Stimulated activated naive CD4-positive, alpha-beta T cell treated with Interleukin-2 at 50 U/mL for 16 hours (primary cell): ENCODE data around the gene MED31.
A peak's percentile ranks its signal among the peaks of the same experiment; 100 is the strongest.
"Not testable (repeated sequence)": the region's sequence is repeated elsewhere in the genome, so short reads cannot be mapped to it uniquely, and the experiment has no call there.

Experiments used
- DNase-seq: peaks from one replicate; lab custom pipeline; 2025; lab: John Stamatoyannopoulos, UW

MED31 gene

GRCh38 chr17:6655732-6656361 lies 4.4 kb upstream of the MED31 start:
- DNase-seq: not testable (repeated sequence)

DNA sequence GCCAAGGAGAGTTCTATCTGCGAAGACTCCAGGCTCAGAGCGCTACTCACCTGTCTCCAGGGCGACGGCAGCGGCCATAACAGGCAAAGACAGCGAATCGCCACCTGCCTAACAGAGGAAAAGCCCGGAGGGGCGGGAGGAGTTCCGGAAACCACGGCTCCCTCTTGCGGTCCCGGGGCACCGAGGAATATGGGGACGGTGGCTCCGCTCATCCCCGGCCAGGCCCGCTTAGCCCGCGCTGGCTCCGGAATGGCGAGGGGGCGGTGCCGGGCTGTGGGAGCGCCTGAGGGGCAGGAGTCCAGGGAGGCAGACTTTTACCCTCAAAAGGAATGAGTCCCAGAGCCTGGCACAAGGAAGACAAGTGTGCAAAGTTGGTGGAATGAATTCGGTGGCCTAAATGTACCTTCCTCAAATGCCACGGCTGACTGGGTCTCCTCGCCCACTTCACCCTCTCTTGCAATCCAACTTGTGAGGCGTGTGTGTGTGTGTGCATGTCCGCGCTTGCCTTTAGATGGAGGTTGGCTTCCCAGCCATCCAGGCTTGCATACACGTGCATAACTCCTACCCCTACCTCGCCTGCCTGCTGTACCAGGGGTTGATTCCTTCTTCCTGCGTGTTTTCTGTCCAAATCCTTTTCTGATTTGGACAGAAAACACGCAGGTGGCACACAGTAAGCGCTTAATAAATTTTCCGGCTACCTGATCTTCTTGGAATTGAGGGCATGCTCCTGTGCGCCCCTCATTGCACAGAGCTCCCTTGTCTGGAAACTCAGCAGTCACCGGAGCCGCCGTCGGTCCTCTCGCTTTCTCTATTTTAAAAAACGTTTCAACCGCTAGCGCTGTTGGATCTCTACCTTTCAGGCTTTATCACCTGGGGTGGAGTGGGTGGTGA lies 3.7 kb upstream of the MED31 start:
- DNase-seq: no peak

DNA sequence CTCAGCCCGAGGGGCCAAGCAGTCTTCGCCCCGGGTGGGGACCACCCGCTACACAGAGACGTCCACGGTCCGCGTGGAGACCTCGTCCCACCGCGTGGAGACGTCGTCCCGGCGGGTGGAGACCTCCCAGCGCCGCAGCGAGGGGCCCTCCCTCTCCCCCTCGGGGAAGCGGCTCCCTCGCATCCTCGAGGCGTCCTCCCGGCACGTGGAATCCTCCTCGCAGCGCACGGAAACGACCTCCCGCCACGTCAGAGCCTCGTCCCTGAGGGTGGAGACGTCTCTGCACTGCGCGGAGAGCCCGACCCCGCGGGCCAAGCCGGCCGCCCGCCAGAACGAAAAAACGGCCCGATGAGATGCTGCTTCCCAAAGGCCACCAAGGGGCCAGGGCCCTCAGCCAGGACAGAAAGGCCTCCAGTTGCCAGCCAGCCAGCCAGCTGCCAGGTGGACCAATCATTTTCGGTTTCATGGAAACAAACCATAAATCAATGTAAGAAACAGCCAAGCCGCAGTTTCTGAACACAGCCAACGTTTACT lies 581 bp upstream of the MED31 start:
- DNase-seq: no peak

GRCh38 chr17:6648181-6648580 lies 3.2 kb downstream of the MED31 start:
- no peak for DNase-seq

- no peak for DNase-seq
Observed at GRCh38 chr17:6643451-6644125, 7.8 kb downstream of the MED31 start.

- no peak for DNase-seq
Observed at GRCh38 chr17:6642592-6642991, 8.8 kb downstream of the MED31 start.

- DNase-seq: no peak
Observed at GRCh38 chr17:6641247-6641863, 10.1 kb downstream of the MED31 start.

GRCh38 chr17:6640536-6641246 lies 10.7 kb downstream of the MED31 start, which contains the start of the genes KIAA0753 and TXNDC17:
Gene KIAA0753 (minus strand): TSS chr17:6640711. CDS start chr17:6635103, 5,608 bp downstream.
Gene TXNDC17 (plus strand): TSS chr17:6641060. CDS start chr17:6641083, 23 bp downstream.
- peak; percentile 89 for DNase-seq

DNA sequence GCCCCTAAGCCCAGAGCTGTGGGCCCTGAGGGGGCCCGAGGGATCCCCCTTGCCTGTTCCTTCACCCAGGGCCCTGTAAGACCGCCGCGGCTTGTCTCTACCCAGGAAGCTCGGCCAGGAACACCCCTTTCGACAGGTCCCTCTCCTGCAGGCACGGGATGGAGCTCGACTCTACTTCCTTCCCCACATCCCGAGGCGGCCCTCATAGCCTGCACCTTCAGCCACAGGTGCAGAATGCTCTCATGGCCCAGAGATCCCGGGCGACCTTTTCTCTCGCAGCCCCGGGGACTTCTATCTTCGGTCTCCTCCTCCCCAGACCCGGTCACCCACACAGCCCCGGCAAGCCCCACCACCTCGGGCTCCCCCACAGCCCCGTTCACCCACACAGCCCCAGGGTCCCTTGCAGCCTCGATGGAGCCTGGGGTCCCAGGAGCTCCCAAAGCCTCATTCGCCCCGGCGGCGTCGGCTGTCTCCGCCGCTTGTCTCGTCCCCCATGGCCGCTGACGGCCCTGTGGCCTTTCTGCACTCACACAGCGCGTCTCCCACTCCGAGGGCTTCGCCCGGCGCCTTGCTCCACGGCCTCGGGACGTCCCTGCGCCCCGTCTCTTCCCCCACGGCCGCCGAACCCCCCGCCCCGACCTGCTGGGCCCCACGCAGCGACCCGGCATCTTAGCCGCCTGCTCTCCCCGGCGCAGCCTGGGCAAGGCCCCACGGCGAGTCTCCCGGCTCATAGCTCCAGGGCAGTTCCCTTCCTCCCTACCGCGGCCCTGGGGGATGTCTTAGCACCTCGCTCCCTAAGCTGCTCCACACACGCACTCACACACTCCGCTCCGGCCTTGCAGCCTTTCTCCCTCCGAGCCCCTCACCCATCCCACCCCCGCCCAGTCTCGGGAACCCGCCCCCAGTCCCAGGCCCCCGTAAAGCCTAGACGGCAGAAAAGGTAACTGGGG lies 11.5 kb downstream of the MED31 start:
- peak; percentile 42 for DNase-seq

DNA sequence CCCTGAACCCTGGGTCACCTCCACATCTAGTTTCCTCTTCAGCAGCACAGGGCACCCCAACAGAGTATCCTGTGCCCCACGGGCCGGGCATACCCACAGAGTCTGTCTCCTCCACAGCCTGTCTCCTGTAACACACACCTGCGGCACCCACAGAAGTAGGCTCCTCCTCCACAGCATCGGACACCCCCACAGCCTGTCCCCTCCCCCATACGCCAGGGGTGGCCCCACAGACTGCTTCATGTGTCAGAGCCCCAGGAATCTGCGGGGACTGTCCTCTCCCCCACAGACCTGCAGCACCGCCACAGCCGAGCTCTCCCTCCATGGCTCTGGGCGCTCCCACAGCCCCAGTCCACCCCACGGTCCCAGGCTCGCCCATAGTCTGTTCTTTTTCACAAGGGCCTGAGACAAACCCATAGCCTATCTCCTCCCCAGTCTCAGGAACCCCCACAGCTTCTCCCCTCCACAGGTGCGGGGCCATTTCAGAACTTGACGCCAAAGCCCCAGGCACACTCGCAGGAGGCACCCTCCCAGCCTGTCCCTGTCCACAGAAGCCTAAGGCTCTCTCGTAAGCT lies 12.3 kb downstream of the MED31 start:
- no peak for DNase-seq

- DNase-seq: no peak
Observed at GRCh38 chr17:6638046-6638908, 13.1 kb downstream of the MED31 start.

GRCh38 chr17:6637458-6637840 lies 14.0 kb downstream of the MED31 start:
- DNase-seq: no peak

DNA sequence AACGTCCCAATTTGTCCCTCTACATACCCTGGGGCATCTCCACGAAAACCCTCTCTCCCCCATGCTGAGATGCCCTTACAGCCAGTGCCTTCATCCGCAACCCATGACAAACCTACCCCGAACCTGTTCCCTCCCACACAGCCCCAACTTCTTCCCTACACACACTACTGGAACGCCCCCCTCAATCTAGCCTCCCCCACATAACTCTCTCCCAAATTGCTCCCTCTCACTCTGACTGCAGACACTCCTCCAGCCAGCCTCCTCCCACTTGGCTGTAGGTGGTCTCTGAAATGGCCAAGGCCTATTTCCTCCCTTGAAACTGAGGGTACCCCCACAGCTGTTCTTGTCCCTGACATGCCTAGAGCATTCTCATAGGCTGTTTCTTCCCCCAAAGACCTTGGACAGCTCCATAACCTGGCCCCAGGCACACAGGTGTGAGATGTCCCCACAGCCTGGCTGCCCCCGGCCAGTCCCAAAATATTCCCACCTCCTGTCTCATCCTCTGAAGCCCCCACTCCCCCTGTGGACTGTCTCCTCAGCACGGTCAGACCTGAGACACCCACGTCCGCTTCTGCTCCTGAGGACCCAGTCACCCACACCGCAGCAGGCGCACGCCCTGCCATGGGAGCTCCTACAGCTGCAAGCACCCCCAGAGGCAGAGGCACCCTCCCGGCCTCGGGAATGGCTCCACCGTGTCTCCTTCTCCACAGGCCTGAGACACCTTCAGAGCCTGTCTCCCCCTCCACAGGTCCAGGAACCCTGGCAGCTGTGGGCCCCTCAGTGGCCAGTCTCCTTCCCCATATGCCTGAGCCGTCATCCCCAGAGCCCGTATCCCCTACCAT lies 14.6 kb downstream of the MED31 start:
- no peak for DNase-seq

GRCh38 chr17:6636105-6636504 lies 15.3 kb downstream of the MED31 start:
- DNase-seq: no peak

GRCh38 chr17:6633263-6633662 lies 18.1 kb downstream of the MED31 start:
- no peak for DNase-seq

DNA sequence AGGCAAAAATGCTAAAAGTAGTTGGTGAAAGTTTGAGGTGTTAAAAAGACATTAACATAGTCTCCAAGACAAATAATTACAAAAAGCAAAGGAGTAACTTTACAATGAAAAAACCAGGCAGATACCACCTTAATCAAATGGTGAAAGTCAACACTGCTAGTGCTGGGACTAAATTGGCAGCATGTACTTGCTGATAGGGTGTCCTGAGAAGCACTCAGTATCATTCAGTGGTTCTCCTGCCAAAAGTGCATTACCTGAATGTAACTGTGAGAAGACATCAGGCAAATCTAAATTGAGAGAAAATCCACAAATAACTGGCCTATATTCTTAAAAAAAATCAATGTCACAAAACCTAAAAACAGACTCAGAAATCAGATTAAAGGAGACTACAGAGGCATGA lies 18.9 kb downstream of the MED31 start:
- no peak for DNase-seq

DNA sequence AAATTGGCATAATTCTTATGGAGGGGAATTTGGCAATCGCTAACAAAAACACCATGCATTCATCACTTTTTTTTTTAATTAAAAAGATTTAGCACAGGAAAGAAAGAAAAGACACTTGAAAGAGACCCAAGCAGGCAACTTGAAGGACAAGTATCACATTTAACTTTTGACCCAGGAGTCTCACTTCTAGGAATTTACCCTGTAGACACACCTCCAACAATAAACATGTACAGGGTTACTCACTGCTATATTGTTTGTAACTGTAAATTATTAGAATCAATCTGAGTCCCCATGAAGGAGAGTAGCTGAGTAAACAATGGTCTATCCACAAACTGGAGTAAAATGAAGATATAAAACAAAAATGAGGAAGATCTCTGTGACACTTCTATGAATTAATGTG lies 21.0 kb downstream of the MED31 start:
- no peak for DNase-seq

DNA sequence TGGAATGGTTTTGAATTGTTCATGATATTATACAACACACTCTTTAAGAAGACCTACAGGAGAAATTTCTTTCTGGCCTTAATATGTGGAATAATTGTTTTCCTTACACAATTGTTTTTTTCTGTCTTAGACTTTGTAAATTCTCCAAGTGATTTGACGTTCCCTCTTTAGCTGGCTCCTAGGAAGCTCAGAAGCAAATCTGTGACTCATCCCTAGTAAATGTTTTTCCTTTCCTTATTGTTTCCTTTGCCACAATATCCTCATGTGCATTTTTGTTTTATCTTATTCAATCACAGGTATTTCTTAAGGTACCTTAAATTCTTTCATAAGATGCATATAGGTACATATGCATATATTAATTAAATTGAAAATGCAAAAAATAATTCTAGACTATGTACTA lies 24.4 kb downstream of the MED31 start:
- DNase-seq: no peak
